IPS-NIHi11 (cell line): Measurements from ENCODE around the gene TRPV2.
"Not testable (repeated sequence)": the region's sequence is repeated elsewhere in the genome, so short reads cannot be mapped to it uniquely, and the experiment has no call there.

Experiments used
- DNase-seq: peaks from one replicate; pipeline ENCODE4 v3.0.0; 2012; ENCODE audit warnings: mixed read lengths, low spot score

TRPV2 gene, protein sequence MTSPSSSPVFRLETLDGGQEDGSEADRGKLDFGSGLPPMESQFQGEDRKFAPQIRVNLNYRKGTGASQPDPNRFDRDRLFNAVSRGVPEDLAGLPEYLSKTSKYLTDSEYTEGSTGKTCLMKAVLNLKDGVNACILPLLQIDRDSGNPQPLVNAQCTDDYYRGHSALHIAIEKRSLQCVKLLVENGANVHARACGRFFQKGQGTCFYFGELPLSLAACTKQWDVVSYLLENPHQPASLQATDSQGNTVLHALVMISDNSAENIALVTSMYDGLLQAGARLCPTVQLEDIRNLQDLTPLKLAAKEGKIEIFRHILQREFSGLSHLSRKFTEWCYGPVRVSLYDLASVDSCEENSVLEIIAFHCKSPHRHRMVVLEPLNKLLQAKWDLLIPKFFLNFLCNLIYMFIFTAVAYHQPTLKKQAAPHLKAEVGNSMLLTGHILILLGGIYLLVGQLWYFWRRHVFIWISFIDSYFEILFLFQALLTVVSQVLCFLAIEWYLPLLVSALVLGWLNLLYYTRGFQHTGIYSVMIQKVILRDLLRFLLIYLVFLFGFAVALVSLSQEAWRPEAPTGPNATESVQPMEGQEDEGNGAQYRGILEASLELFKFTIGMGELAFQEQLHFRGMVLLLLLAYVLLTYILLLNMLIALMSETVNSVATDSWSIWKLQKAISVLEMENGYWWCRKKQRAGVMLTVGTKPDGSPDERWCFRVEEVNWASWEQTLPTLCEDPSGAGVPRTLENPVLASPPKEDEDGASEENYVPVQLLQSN

DNA sequence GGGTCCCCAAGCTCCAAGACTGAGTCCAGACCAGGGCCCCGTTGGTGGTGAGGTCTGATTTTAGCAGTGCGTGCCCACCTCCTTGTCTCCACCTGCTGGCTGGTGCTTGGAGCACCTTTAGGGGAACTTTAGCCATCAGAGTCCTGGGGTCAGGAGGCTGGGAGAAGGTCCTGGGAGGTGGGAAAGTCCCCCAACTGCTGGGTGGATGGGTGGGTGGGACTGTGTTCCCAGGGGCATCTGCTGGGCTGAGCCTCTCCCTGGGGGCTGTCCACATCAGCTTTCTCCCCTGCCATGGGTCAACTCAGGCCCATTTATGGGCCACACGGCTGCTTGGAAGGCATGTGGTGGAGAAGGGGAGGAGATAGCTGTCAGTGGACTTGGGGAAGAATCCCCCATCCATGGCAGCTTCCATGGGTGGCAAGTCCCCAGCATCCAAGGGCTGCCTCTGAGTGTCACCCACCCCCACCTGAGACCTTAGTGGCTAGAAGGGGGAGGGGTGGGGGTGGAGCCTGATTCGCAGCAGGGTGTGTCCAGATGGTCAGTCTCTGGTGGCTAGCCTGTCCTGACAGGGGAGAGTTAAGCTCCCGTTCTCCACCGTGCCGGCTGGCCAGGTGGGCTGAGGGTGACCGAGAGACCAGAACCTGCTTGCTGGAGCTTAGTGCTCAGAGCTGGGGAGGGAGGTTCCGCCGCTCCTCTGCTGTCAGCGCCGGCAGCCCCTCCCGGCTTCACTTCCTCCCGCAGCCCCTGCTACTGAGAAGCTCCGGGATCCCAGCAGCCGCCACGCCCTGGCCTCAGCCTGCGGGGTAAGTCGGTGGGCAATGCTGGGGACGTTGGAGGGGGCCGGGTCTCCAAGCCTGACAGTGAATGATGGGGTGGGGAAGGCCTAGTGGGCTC, at the start of gene TRPV2:
TSS of gene TRPV2 (plus strand) at position 541 of the 894 bp plus-strand sequence. CDS start 2,098 bp downstream, outside the sequence.
- DNase-seq, result peak; percentile 70

DNA sequence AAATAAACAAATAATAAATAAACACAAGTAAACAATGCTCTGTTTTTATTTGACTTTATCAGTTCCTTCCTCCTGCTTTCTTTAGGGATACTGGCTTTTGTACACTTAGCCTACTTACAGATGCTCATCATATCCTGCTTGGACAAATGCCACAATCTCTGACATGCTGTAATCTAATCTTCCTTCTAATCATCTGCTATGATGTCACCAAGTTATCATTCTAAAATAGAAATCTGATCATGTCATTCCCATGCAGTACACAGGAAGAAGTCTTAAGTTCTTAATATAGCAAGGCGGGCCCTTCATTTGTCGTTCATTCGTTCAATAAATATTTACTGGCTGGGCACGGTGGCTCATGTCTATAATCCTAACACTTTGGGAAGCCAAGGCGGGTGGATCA, 43.6 kb upstream of the TRPV2 start:
- no peak for DNase-seq

DNA sequence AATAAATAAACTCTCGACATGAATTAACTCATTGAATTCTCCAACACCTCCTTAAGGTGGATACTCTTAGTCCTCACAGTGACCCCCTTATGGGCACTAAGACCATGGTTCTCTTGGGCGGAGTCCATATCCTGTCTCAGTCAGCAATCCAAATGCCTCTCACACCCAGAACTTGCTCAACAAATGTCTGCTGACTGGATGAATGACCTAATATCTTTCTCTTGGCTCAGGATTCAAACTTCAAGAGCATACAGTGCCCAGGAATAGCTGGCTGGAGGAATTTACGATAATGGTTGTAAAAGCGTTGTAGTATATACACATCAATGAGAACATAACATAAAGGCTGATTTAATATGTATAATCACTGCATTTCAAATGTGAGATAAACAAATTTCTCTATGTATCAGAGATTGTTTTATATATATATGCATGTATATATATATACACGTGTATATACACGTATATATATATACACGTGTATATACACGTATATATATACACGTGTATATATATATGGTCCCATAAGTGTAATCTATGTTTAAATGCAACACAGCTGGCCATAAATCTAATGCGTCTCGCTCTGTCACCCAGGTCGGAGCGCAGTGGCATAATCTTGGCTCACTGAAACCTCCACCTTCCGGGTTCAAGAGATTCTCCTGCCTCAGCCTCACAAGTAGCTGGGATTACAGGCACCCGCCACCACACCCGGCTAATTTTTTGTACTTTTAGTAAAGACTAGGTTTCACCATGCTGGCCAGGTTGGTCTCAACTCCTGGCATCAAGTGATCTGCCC, 41.0 kb upstream of the TRPV2 start:
- no peak for DNase-seq

DNA sequence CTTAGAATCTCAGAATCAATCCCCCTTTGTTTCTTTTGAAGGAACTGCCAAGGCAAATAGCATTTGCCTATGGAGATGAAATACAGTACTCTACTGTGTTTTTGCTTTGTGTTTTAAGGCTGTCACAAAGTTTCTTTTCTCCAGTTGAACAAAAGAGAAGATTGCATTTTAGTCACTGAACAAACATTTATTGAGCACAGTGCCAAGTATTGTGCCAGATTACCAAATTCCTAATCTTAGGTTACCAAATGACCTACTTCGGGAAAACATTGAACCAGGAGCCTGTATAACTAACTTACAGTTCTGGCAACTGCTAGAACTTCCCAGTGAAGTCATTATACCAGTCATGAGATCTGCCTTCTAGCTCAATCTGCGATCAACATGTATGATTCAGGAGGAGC, 37.4 kb upstream of the TRPV2 start:
- no peak for DNase-seq

GRCh38 chr17:16378636-16379282, 36.6 kb upstream of the TRPV2 start:
- no peak for DNase-seq

GRCh38 chr17:16379654-16380053, 35.7 kb upstream of the TRPV2 start:
- DNase-seq, result no peak

- peak; percentile 93 for DNase-seq
These were observed 34.5 kb upstream of the TRPV2 start, which contains the start of gene UBB for GRCh38 chr17:16380640-16381495. Gene UBB (plus strand): TSS chr17:16381091. CDS start chr17:16381908, 817 bp downstream.

DNA sequence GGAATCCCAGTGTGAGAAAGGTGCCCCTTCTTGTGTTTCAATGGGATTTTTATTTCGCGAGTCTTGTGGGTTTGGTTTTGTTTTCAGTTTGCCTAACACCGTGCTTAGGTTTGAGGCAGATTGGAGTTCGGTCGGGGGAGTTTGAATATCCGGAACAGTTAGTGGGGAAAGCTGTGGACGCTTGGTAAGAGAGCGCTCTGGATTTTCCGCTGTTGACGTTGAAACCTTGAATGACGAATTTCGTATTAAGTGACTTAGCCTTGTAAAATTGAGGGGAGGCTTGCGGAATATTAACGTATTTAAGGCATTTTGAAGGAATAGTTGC, 33.9 kb upstream of the TRPV2 start:
- DNase-seq, result no peak

GRCh38 chr17:16383216-16383615, 32.2 kb upstream of the TRPV2 start:
- DNase-seq, result no peak

DNA sequence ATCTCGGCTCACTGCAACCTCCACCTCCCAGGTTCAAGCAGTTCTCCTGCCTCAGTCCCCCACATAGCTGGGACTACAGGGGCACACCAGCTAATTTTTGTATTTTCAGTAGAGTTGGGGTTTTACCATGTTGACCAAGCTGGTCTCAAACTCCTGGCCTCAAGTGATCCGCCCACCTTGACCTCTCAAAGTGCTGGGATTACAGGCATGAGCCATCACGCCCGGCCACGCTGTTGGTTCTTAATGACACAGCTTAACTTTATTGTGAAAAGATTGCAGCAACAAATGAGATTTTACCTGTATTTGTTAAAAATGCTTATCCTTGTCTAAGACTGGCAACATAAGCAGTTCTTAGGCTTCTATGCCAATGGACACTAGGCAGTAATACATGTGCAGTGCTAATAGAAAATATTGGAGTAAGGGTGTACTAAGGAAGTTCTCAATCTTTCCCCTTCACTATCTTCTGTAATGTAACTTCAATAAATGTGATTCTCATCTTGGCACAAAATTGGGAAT, 31.5 kb upstream of the TRPV2 start:
- no peak for DNase-seq

DNA sequence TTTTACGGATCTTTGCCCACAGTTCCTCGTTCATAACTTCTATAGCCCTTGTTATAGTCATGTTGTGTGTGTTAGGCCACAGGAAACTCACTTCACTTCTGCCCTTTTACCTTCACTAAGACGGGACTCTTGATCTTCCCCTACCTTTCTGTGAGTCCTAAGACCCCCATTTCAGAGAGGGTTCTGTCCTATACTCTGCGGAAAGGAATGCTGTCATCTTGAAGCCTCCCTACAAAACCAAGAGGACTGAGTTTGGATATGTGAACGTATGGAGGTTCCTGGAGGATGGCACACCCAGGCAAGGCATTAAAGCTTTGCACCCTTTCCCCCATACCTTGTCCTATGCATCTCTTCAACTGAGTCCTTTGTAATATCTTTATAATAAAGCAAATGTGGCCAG, 30.8 kb upstream of the TRPV2 start:
- no peak for DNase-seq

GRCh38 chr17:16386126-16386507, 29.3 kb upstream of the TRPV2 start:
- DNase-seq, result not testable (repeated sequence)

- DNase-seq, result no peak
These were observed 23.9 kb upstream of the TRPV2 start for GRCh38 chr17:16391451-16391850.

GRCh38 chr17:16392491-16392890, 22.9 kb upstream of the TRPV2 start:
- DNase-seq, result not testable (repeated sequence)

GRCh38 chr17:16395887-16396286, 19.5 kb upstream of the TRPV2 start:
- DNase-seq, result not testable (repeated sequence)

DNA sequence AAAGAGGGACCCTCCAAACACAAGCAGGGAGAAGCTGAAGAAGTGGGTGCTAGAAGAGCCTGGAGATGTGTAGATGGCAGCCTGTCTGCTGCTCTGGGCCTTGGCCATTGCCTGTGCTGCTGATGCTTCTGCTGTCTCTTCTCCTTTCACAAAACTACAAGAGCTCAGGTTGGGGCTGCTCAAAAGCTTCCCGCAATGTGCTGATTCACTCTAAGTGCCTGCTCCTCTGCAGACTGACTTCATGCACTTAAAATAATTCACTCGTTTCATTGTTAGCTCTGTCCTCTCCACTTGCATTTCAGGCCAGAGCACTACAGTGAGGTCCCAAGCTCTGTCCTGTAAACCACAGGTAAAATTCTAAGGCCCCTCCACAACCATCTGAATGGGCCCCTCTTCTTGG, 18.7 kb upstream of the TRPV2 start:
- DNase-seq, result not testable (repeated sequence)

GRCh38 chr17:16398270-16399267, 16.8 kb upstream of the TRPV2 start:
- DNase-seq, result no peak

DNA sequence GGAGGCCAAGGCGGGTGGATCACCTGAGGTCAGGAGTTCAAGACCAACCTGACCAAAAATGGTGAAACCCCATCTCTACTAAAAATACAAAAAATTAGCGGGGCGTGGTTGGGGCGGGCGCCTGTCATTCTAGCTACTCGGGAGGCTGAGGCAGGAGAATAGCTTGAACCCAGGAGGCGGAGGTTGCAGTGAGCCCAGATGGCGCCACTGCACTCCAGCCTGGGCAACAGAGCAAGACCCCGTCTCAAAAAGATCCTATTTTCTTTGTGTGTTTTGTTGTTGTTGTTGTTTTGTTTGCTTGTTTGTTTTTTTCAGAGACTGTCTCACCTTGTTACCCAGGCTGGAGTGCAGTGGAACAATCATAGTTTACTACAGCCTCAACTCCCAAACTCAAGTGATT, 11.5 kb upstream of the TRPV2 start:
- not testable (repeated sequence) for DNase-seq
